Thoracic aorta (tissue), 2 donors: ENCODE measurements around the gene AMIGO1. TPM values are rescaled to one million over a fixed set of nuclear protein-coding genes. Genes with fewer than 3 reads are reported as not detected.

Source experiments
- ATAC-seq: fragments of 150-250 bp; one replicate; pipeline ENCODE4 v1.8.0; 2017; ENCODE audit warnings: low read depth; ENCODE audit not compliant: insufficient number of reproducible peaks, low FRiP score
- DNase-seq: peaks from one replicate; pipeline ENCODE4 v3.0.0-alpha.2; 2020; ENCODE audit warnings: low spot score
- H3K27ac ChIP-seq, 2 donors: fragments of 200-600 bp; sonication (generic); 1 replicate in 1 of 2; 2 replicates in 1 of 2; pipeline ENCODE4 v1.5.1; 2016; ENCODE audit warnings: mild to moderate bottlenecking in 2 of 2, moderate library complexity in 2 of 2
- H3K27me3 ChIP-seq: fragments of 200-600 bp; sonication (generic); replicated peaks from 2 replicates; pipeline ENCODE4 v1.6.0; 2016; ENCODE audit warnings: mild to moderate bottlenecking; ENCODE audit not compliant: insufficient read depth
- H3K36me3 ChIP-seq: fragments of 200-600 bp; sonication (generic); one replicate; pipeline ENCODE4 v1.5.1; 2016
- H3K4me1 ChIP-seq, 2 donors: fragments of 200-600 bp; sonication (generic); 1 replicate in 1 of 2; 2 replicates in 1 of 2; pipeline versions ENCODE4 v1.5.1 to v1.6.0; 2016; ENCODE audit warnings: low read depth in 2 of 2, mild to moderate bottlenecking in 1 of 2; ENCODE audit not compliant: control insufficient read depth in 1 of 2
- H3K4me3 ChIP-seq: fragments of 200-600 bp; sonication (generic); 2 replicates; pipeline ENCODE4 v1.5.1; 2016; ENCODE audit warnings: mild to moderate bottlenecking
- H3K9me3 ChIP-seq: fragments of 200-600 bp; sonication (generic); 2 replicates; pipeline ENCODE4 v1.5.1; 2016
- total RNA-seq, 2 donors: library from RNA; depleted of rRNA; stranded (reverse); fragments of >200 nt; gene quantifications; one replicate each; pipeline versions ENCODE4 v1.1.0 to v1.2.3, GENCODE V29; 2016
- TF ChIP-seq, protein P1 (sequence below): fragments of 200-600 bp; sonication (generic); IDR thresholded peaks from one replicate; pipeline ENCODE4 v1.5.1; 2019; ENCODE audit warnings: antibody characterized with exemption

The AMIGO1 gene
- total RNA-seq, 2 donors from 2014 or later: 7.8 to 16.0 TPM

DNA sequence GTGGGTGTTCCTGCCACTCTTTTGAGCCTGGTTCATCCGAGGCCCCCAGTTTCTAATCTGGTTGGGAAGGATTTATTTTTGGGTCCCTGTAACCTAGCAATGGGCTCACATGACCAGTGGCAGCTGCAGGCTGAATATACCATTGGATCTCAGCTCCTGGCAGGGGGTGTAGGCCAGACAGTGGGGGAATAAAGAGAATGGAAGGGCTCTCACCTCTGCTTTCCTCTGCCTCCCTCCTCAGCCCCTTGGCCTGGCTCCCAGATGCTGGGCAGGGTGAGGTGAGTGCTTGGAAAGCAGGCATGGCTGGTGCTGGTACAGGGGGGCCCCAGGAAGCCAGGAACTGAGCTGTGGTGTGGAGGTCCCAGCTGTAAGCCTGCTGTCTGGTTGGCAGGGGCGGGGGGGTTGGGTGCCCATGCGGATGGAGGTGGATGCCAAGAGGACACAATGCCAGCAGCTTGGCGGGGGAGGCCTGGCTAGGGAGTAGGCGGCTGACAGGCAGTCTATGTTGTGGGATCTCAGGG is 26.5 kb upstream of the AMIGO1 start:
- Histone ChIP-seq H3K4me1 (peaks cover 5 to 13% of the 10 kb centered on the region in 2 donors), H3K36me3 (no peaks in the 10 kb centered on the region), H3K27ac (peak overlapping the region in 1 of 2 donors; percentile 17), H3K9me3 (no peaks in the 10 kb centered on the region), H3K4me3 (no peak overlapping the region), H3K27me3 (no peaks in the 10 kb centered on the region)
- TF ChIP-seq, protein P1, sequence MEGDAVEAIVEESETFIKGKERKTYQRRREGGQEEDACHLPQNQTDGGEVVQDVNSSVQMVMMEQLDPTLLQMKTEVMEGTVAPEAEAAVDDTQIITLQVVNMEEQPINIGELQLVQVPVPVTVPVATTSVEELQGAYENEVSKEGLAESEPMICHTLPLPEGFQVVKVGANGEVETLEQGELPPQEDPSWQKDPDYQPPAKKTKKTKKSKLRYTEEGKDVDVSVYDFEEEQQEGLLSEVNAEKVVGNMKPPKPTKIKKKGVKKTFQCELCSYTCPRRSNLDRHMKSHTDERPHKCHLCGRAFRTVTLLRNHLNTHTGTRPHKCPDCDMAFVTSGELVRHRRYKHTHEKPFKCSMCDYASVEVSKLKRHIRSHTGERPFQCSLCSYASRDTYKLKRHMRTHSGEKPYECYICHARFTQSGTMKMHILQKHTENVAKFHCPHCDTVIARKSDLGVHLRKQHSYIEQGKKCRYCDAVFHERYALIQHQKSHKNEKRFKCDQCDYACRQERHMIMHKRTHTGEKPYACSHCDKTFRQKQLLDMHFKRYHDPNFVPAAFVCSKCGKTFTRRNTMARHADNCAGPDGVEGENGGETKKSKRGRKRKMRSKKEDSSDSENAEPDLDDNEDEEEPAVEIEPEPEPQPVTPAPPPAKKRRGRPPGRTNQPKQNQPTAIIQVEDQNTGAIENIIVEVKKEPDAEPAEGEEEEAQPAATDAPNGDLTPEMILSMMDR: no peak
- no peak for DNase-seq
- ATAC-seq: no peak

- peaks cover 5 to 13% of the 10 kb centered on the region in 2 donors for H3K4me1 ChIP-seq
- TF ChIP-seq, protein P1: no peak
- peak overlapping the region in 1 of 2 donors; percentile 17 for H3K27ac ChIP-seq
- no peaks in the 10 kb centered on the region for H3K9me3 ChIP-seq
- DNase-seq: no peak
- no peak overlapping the region for H3K4me3 ChIP-seq
- no peaks in the 10 kb centered on the region for H3K36me3 ChIP-seq
- ATAC-seq: no peak
- H3K27me3 ChIP-seq: no peaks in the 10 kb centered on the region
These were observed 26.0 kb upstream of the AMIGO1 start for GRCh38 chr1:109535481-109535880.

DNA sequence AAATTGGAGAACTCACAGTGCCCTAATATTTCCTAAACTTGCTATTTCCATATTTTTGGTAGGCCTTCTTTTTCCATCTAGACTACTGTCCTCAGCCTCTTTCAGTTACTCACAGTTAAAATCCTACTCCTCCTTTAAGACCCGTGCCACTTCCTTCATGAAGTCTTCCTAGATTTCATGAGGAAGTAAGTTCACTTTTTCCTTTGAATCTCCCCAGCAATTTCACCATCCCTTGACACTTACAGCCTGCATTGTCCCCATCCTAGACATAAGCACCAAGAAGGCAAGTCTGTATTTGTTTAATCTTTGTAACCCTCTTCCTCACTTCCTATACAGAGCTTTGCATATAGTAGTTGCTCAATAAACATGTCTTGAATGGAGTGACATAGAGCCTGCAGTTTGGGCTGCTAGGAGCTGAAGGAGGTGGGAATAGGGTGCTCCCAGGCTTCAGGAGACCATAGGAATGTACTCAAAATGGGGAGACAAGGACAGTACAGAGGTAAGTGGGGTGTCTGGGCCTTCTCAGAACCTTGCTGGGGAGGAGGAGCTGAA is 24.9 kb upstream of the AMIGO1 start:
- DNase-seq (no peak), ATAC-seq (no peak)
- Histone ChIP-seq H3K27ac (no peak overlapping the region), H3K27me3 (no peaks in the 10 kb centered on the region), H3K9me3 (no peaks in the 10 kb centered on the region), H3K36me3 (no peaks in the 10 kb centered on the region), H3K4me3 (no peak overlapping the region), H3K4me1 (peaks cover 5 to 13% of the 10 kb centered on the region in 2 donors)
- TF ChIP-seq, protein P1: no peak

DNA sequence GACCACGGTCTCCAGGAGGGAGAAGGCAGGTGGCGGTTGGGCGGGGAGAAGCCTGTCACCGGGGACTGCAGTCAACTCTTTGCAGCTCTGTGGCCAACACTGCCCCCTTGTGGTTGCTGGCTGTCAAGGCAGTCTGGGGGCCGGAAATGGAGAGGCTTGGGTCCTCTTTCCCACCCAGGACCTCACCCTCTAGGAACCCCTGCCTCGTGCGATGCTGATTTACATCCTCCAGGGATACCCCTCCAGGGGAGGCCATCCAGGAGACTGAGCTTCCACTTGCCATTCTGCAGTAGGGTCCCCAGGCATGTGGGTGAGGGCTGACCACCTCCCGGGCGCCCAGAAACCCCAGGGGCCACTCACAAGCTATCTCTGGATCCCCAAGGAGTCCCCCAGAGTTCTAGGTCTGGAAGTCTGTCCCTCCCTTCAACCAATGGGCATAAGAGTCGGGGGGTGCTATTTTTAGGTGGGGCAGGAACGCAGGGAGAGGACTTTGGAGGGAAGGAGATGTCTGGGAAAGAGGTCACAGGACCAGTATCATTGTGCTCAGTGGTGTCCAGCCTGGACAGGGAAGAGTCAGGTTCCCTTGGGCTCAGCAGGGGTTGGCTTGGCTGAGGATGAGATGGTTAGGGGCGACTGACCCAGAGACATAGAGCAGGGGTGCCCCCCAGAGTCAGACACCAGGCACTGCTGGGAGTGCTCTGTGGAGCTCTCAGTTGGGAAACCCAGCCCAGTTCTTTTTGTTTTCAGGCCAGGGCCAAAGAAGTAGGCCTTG is 23.0 kb upstream of the AMIGO1 start:
- Histone ChIP-seq H3K36me3 (no peaks in the 10 kb centered on the region), H3K9me3 (no peaks in the 10 kb centered on the region), H3K27ac (peak overlapping the region; percentile 15 to 65), H3K27me3 (no peaks in the 10 kb centered on the region), H3K4me3 (peak overlapping the region; percentile 61), H3K4me1 (peaks cover 5 to 13% of the 10 kb centered on the region in 2 donors)
- ATAC-seq (no peak), DNase-seq (peak; percentile 46)
- TF ChIP-seq, protein P1: peak; percentile 99

DNA sequence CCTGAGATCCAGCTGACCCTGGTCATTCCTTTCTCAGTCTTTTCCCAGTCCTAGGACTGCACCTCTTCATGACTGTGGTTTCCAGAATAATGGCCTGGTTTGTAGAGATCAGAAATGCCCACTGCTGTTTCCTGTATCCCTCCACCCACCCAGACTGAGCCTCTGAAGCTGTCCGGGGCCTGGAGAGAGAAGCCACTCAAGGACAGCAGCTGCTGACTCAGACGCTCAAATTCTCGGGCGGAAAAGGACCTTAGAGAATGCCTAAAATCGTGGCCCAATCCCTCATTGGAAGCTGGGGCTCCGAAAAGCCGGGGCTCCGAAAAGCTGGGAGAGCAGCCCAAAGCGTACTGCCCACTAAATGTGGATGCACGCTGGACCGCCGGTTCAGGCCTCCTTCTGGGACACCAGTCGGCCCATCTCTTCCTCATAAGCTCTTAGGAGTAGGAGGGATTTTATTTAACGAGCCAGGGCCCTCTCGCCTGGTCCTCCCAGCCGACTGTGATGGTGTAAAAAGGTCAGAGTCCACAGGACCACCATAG is 22.4 kb upstream of the AMIGO1 start:
- no peak for ATAC-seq
- Histone ChIP-seq H3K27me3 (no peaks in the 10 kb centered on the region), H3K4me3 (peak overlapping the region; percentile 61), H3K9me3 (no peaks in the 10 kb centered on the region), H3K36me3 (no peaks in the 10 kb centered on the region), H3K27ac (no peak overlapping the region), H3K4me1 (peaks cover 5 to 13% of the 10 kb centered on the region in 2 donors)
- TF ChIP-seq, protein P1: no peak
- DNase-seq: no peak
